HG03457 (cell line): ENCODE data around the gene PTPN7.
"Not testable (repeated sequence)": the region's sequence is repeated elsewhere in the genome, so short reads cannot be mapped to it uniquely, and the experiment has no call there.

Experiments used
- ATAC-seq: cut with Tn5 transposase; IDR thresholded peaks from one replicate; pipeline ENCODE4 v1.9.1; 2021; ENCODE audit warnings: moderate number of reproducible peaks; ENCODE audit not compliant: unreplicated experiment

PTPN7 gene

DNA sequence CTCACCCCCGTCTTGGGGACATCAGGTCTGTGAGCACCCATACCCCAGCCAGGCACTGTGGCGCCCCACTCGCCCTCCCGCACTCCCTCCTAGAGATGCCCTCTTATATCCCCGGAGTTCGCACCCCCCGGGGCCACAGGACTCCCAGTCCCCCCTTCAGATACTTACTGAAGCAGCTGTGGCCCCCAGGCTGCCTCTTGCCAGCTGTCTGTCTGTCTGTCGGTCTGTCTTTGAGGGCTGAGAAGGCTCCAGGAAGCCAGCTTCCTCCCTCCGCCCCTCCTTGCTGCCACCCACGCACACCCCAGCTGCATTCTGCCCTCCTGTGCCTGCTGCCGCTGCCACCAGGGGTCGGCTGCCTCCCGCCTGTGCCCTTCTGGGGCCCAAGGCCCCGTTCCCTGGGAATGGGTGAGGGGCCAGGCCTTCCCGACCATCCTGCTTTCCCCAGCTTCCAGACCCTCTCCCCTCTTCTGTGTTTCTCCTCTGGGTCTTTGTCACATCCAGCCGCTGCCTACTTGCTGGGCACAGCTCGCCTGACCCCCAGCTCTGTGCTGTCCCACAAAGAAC lies at the start of gene PTPN7:
TSS of gene PTPN7 (minus strand) at position 226 of the 564 bp plus-strand sequence. CDS start 1,200 bp downstream, outside the sequence.
- peak; percentile 47 for ATAC-seq

DNA sequence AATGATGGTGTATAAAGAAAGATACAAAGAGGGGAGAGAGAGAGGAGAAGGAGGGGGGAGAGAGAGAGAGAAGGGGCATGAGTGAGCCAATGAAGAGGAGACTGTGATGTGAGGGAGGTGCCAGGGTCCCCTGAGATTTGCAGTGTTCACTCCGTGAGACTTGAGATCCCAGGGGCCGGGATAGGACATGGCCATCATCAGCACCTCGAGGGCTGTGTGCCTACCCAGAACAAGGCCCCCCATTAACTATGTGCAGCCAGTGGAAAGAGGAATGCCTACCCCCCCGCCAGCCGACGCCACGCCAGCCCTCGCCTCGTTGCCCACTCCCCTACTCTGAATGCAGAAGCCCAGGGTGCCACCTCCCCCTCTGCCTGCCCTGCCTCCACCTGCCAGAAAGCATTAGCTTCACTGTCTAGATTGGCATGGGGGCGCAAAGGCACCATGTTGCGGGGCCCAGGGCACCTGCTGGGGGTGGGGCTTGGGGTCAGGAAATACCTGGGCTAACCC lies 48.0 kb upstream of the PTPN7 start:
- no peak for ATAC-seq

DNA sequence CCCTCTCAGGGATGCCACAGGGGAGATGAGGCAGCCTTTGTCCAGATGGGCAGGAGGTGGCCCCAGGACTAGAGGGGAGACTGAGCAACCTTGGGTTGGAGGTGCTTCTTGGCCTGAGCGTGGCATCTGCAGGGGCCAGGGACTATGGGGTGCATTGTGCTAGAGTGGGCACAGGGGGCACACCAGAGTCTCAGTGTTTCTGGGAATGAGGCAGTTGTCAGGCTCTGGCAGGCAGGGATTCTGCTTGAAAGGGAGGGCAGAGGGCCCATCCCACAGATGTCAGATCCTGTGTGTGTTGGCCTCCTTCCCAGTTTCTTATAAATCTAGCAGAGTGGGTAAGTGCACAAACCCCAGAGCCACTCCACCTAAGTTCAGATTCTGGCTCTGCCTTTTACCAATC lies 46.9 kb upstream of the PTPN7 start:
- no peak for ATAC-seq

DNA sequence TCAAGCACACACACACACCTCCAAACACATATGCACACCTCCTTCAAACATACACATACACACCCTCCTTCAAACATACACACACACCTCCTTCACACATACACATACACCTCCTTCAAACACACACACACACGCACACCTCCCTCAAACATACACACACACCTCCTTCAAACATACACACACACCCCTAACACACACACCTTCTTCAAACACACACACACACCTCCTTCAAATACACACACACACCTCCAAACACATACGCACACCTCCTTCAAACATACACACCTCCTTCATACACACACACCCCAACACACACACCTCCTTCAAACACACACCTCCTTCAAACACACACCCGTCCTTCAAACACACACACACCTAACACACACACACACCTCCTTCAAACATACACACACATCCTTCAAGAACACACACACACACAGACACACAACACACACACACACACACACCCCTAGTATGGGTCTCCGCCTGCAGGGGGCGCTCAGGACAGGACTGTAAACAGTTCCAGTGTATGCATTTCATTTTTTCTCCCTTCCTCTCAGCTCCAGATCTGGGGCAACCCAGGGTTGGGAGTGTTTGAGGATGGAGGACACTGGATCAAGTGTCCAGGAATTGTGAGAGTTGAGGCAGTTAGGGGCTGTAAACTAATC lies 45.3 kb upstream of the PTPN7 start:
- no peak for ATAC-seq

DNA sequence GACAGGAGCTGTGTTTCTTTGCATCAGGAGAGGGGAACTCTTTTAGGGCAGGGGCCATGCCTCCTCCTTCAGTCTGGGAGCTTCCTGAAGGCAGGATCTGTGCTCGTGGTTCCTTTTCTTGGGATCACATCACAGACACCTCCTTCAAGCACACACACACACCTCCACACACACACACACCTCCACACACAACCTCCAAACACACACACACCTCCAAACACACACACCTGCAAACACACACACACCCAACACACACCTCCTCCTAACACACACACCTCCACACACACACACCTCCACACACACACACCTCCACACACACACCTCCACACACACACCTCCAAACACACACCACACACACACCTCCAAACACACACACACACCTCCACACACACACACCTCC lies 43.7 kb upstream of the PTPN7 start:
- ATAC-seq = no peak

DNA sequence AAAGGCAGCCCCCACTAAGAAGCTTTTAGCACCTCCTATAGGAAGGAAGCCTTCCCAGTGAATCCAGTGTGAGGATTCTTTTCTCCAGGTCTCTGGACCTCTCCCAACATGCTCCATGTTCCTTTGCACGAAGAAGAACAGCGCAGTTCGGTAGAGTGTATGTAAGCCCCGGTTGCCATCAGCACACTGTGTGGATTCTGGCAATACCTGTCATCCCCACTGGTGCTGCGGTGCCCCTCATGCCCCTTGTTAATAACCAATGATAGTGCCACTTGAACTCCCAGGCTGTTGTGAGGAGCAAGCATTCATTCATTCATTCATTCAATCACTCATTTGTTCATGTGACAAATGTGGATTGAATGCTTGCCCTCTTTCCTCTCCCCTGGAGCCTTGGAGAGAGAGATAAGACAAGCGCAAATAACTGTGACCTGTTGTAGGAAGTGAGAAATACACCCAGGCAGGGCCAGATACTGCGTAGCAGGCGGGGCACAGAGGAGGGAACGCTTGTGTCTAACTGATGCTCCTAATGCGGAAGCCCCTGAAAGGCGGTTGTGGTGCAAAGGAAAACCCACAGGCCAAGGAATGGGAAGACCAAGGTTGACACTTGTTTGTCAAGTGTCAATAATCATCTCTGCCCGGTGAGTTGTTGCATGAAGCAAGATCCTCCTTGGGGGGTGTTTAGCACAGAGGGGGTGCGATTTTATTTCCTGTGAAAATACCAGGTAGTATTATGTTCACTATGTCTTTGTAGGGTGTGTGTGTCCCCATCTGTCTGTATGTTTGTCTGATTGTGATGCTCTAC lies 43.0 kb upstream of the PTPN7 start:
- ATAC-seq = no peak

DNA sequence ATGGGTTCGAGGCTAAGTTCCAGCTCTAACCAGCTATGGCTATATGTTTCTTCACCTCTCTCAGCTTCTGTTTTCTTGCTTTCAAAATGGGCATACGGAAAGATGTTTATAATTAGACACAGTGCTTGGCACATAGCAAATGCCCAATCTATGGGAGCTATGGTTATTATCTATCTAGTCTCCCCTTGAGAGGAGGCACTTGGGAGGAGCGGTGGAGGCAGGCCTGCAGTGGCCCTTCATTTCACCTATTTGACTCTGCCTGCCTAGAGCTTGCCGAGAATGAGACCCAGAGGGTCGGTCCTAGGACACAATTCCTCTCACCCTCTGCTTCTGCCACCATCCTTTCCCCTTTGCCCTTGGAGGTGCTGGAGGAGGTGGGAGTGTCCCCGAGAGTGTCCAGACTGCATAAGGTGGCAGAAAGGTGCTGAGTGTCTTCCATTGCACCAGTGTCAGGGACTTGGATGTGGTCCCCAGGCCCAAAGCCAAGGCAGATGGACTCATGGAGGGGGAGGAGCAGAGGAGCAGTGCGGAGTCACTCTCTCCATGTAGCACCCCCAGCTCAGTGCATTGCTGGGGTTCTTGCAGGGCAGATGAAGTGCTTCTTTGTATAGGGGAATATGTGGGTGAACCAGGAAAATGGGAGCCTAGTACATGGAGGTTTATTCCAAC lies 42.2 kb upstream of the PTPN7 start:
- ATAC-seq = no peak

DNA sequence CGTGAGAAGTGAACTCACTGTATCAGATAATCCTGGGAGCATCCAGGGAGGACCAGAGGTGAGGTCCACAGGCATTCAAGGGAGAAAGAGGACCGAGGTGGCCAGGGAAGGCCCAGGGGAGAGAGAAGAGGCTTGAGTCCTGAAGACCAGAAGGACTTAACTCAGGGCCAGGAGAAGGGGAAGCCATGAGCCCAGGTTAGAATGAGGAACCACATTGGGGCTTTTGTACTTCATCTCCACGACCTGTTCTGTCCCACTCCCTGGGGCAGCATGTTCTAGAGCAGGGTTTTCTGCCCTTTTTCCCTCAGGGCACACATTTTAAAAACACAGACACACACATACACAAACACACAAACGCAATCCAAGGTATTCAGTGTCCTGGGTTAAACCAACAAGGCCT lies 41.6 kb upstream of the PTPN7 start:
- no peak for ATAC-seq

DNA sequence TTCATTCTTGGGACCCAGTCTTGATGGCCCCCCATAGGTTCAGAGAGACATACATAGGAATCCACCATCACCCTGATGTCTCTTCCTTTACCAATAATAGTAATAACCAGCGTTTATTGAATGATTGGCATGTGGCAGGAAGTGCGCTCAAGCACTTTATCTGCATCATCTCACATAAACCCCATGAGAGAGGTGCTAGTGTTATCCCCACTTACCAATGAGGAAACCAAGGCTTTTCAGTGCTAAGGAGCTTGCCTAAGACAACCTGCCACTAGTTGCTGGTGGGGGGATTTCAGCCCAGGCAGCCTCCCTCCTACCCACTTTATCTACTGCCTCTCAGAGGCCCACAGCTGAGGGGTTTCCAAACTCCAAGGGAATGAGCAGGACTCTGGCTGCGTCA lies 40.9 kb upstream of the PTPN7 start:
- ATAC-seq = no peak

DNA sequence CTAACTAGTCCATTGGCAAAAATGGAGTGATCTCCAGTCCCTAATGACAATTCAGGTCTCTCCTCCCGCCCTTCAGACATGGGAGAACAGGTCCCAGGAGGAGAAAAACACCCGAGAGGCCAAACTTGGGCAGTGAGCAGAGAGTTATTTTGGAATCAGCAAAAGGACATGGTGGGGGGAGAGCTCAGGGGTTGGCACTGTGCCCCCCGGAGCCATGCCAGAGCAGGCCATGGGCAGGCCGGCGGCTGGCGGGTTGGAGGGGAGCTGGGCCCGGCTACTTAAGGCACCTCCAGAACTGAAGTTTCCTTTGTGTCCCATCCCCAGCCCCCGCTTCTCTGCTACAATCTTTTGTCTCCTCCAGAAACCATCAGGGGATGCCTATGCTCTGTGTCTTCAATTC lies 40.3 kb upstream of the PTPN7 start:
- no peak for ATAC-seq

DNA sequence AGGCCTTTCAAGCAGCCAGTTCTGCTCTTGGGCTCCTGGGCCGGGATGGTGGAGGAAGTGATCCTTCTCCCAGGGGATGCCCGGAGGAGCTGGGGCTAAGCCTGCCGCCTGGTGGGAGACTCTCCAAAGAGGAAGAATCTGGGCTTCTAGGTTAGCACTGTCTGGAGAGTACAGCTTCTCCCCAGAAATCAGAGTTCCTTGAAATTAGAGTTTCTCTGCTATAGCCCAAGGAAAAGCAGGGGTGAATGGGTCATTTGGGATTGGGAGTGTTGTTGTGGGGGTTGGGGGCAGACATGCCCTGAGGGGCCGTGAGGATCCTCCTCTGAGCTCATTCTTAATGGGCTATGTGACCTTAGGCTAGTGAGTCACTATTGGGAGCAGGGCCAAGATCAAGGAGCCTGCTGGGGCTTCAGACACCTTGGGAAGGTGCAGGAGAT lies 39.7 kb upstream of the PTPN7 start:
- ATAC-seq = no peak

DNA sequence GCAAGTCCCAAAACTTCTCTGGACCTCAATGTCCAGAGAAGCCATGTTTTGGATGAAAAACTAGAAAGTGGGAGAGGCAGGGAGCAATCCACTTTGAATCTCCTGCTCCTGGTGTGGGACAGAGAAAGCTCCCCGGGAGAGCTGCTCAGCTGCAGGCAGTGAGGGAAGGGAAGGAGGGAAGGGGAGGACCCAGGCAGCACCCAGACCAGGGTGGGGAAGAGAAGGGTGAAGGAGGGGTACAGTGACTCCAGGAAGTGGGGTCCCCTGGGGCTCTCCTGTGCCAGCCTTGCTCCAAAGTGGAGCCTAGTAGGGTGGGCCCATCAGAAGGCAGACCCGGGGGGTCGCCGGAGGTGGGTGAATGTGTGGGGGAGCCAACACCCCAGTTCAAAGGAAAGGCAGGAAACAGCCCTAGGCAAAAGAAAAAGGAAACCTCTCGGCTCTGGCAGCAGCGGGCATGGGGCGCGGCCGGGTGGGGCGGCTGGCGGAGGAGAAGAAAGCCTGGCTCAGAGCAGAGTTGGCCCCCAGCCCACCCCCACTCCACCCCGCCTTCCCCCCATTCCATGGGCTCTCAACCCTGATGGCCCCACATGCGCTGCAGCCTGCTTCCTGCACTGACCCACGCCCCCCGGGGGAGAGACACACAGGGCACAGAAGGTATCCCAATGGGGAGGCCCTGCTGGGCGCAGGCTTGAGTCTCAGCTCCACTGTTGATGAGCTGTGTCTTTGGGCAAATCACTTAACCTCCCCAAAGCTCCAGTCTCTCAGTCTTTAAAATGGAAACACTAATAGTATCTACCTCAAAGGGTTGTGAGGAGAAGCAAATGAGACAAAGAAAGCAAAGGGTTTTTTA lies 38.9 kb upstream of the PTPN7 start:
- no peak for ATAC-seq

DNA sequence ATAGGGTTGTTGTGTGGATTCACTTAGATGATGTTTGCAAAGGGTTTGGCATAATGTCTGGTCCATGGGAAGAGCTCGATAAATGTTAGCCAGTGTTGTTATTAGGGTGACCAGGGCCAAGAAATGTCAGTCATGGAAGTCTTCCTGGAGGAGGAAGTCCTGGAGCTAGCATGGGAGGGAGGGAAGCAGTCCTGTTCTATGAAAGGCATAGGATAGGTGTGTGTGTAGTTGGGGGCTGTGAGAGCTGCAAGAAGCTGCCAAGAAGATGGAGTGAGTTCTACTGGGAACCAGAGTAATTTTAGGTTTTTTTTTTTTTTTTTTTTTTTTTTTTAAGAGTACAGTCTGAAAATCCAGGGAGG lies 37.9 kb upstream of the PTPN7 start:
- no peak for ATAC-seq

DNA sequence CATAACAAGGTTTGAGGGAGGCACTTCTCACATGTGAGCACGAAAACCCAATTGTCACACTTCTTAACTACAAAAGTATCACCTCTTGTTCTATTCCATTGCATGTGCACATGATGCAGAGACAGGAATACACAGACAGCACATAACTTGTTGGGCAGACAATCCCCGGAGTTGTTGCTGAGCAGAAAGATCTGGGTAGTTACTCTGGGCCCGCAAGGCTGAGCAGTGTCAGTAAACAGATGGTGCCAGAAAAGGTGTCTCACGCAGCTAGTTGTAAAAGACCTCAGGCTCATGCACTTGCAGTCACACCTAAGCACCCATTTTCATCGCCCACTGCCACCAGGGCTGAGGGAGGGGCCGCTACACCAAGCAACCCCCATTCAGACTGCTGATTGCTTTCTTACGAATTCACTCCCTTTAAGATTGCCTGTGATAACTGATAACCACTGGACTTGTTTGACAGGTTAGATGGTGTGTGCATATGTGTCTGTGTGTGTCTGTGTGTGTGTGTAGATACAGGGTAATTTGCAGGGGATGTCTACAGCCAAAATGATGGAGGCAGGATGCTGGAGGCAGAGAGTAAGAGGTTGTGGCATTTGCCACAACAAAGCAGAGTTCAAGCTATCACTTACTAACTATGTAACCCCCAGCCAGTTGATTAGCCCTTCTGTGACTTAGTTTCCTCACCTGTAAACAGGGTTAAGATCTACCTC lies 37.4 kb upstream of the PTPN7 start:
- ATAC-seq = no peak

DNA sequence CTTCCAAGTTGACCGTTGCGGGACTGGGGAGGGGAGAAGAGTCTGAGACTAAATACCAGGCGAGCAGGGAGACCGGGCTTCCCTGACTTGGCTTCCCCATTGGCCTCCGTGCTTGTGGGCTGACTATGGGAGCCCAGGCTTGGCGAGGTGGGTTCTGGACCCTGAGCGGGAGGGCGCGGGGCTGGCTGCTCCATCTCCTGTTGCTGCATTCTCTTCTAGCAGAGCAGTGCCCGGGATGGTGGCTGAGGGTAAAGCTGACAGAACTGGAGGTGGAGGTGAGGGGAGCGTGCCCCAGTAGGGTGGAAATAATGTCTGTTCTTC lies 33.9 kb upstream of the PTPN7 start:
- ATAC-seq = no peak

DNA sequence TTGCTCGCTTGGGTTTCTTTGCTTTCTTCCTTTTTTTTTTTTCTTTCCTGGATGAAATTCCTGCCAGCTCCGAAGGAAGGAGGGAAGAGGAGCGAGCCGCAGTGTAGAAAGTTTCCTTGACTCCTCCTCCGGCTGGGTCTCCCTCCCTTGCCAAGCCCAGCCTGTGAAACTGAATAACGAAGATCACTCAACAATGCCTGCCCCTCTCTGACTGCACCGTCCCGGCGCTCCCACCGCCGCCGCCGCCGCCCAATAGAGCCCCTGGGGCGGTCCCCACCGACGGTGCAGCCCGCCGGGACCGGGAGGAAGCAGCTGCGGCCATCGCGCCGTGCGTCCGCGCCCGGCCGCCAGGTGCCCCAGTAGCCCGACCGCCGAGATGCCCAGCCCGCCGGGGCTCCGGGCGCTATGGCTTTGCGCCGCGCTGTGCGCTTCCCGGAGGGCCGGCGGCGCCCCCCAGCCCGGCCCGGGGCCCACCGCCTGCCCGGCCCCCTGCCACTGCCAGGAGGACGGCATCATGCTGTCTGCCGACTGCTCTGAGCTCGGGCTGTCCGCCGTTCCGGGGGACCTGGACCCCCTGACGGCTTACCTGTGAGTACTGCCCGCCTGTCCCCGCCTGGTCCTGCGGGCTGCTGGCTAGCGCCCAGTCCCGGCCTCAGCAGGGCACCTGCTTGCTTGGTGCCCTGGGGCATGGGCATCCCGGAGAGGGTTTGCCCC lies 33.4 kb upstream of the PTPN7 start, which contains the start of gene LGR6:
TSS of gene LGR6 (plus strand) at position 186 of the 714 bp plus-strand sequence. CDS start at position 377, 191 bp downstream.
- ATAC-seq = no peak

DNA sequence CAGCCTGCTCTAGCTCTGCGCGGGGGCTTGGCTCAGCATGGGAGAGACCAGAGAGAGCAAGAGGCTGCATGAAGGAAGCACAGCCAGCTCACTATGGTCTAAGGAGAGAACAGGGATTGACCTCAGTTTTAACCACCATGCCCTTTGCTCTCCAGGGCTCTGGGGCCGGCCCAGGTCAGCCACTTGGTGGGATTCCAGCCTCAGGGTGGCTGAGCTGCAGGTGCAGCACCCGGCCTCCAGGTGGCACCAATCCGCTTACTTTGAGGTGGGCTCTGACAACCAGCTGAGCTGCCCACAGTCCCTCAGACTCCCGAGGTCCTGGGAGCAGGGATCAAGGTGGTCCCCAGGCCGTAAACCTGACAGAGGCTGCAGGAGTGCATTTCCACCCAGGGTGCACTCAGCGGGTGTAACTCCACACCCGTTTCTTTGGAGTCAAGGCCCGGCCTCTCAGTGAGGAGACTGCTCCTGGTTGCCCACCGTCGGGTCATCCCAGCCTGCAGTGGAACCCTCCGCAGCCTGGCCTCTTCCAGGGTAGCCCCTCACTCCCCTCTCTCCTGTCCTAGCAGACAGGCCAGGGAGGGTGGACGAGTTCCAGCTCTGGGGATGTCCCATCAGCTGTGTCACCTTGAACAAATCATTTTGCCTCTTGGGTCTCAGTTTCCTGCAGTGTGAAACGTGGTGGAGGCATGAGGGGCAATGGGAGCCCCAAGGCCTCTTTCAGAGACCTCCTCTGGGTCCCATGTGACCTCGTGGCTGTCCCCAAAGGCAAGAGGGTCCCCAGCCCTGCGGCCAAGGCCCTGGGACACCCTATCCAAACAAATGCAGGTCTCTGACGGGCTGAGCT lies 32.6 kb upstream of the PTPN7 start:
- no peak for ATAC-seq

DNA sequence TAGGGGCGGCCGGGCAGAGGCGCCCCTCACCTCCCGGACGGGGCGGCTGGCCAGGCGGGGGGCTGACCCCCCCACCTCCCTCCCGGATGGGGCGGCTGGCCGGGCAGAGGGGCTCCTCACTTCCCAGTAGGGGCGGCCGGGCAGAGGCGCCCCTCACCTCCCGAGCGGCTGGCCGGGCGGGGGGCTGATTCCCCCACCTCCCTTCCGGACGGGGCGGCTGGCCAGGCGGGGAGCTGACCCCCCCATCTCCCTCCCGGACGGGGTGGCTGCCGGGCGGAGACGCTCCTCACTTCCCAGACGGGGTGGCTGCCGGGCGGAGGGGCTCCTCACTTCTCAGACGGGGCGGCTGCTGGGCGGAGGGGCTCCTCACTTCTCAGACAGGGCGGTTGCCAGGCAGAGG lies 31.0 kb upstream of the PTPN7 start:
- not testable (repeated sequence) for ATAC-seq
